SH-SY5Y (cell line): ENCODE data around the gene PRRT4.

ENCODE experiments used
- GATA2 ChIP-seq: IDR thresholded peaks from 2 replicates; pipeline ENCODE4 v1.6.1; 2011; ENCODE audit warnings: mild to moderate bottlenecking, low read depth, low read length
- GATA3 ChIP-seq: IDR thresholded peaks from 2 replicates; pipeline ENCODE4 v1.6.1; 2011; ENCODE audit warnings: low read depth, mild to moderate bottlenecking, low read length, moderate library complexity

- TF ChIP-seq GATA2 (no peak), GATA3 (no peak)
These were observed 3.9 kb upstream of the PRRT4 start for GRCh38 chr7:128365432-128365831.
